Naive thymus-derived CD4-positive, alpha-beta T cell (primary cell): Measurements from ENCODE around the gene TCTN2. TPM values are rescaled to one million over a fixed set of nuclear protein-coding genes. Genes with fewer than 3 reads are reported as not detected.

Source experiments
- ATAC-seq: fragments of 150-1000 bp; cut with Tn5 transposase; 2 replicates; pipeline ENCODE4 v1.10.0; 2021; ENCODE audit warnings: mild to moderate bottlenecking, moderate library complexity
- CTCF ChIA-PET: fragments of 350-600 bp; sonication (Branson Sonifier 250); formaldehyde crosslinking; loops from one replicate; lab custom pipeline; 2021; ENCODE audit warnings: antibody characterized with exemption; lab: Charles Lee
- POLR2A ChIA-PET: fragments of 350-600 bp; sonication (Branson Sonifier 250); formaldehyde crosslinking; loops from one replicate; lab custom pipeline; 2021; ENCODE audit warnings: antibody characterized with exemption, inconsistent platforms; lab: Charles Lee
- DNase-seq, 9 donors: peaks; one replicate each; pipeline versions ENCODE4 v3.0.0 to v3.0.0-alpha.2; 2020 to 2022; ENCODE audit warnings: mixed read lengths in 1 of 9
- H3K27ac ChIP-seq: one replicate; pipeline ENCODE4 v1.7.0; 2013; ENCODE audit warnings: mild to moderate bottlenecking, low read depth, low read length, moderate library complexity
- H3K27me3 ChIP-seq, 2 donors: one replicate each; pipeline ENCODE4 v1.7.0; 2013; ENCODE audit warnings: low read length in 2 of 2, mild to moderate bottlenecking in 2 of 2, moderate library complexity in 2 of 2; ENCODE audit not compliant: control insufficient read depth in 2 of 2, insufficient read depth in 2 of 2
- H3K36me3 ChIP-seq, 3 experiments: 1 replicate in 2 of 3; 2 replicates in 1 of 3; pipeline ENCODE4 v1.7.0; 2013; ENCODE audit warnings: low read length in 3 of 3, mild to moderate bottlenecking in 3 of 3, moderate library complexity in 1 of 3; ENCODE audit not compliant: insufficient read depth in 3 of 3, control insufficient read depth in 2 of 3
- H3K4me1 ChIP-seq, 2 donors: one replicate each; pipeline ENCODE4 v1.7.0; 2013; ENCODE audit warnings: low read length in 2 of 2, mild to moderate bottlenecking in 2 of 2, moderate library complexity in 1 of 2; ENCODE audit not compliant: control insufficient read depth in 2 of 2, insufficient read depth in 2 of 2
- H3K4me3 ChIP-seq: 2 replicates; pipeline ENCODE4 v1.7.0; 2013; ENCODE audit warnings: mild to moderate bottlenecking, low read length
- H3K9me3 ChIP-seq, 3 experiments: 1 replicate in 2 of 3; 2 replicates in 1 of 3; pipeline ENCODE4 v1.7.0; 2013; ENCODE audit warnings: low read length in 3 of 3; ENCODE audit not compliant: control insufficient read depth in 2 of 3
- H3K27ac Mint-ChIP-seq, 9 donors: one replicate each; pipeline ENCODE4 v1.8.0; 2020 to 2022; ENCODE audit warnings: mixed read lengths in 9 of 9, mild to moderate bottlenecking in 8 of 9, moderate library complexity in 5 of 9, inconsistent platforms in 2 of 9
- H3K27me3 Mint-ChIP-seq, 5 donors: one replicate each; pipeline ENCODE4 v1.8.0; 2021 to 2022; ENCODE audit warnings: mixed read lengths in 5 of 5, mild to moderate bottlenecking in 1 of 5
- H3K36me3 Mint-ChIP-seq, 5 donors: one replicate each; pipeline ENCODE4 v1.8.0; 2020 to 2022; ENCODE audit warnings: mixed read lengths in 5 of 5, mild to moderate bottlenecking in 3 of 5, inconsistent platforms in 1 of 5
- H3K4me1 Mint-ChIP-seq, 7 donors: one replicate each; pipeline ENCODE4 v1.8.0; 2020 to 2022; ENCODE audit warnings: mixed read lengths in 7 of 7, mild to moderate bottlenecking in 3 of 7, inconsistent platforms in 1 of 7
- H3K4me3 Mint-ChIP-seq, 10 donors: one replicate each; pipeline ENCODE4 v1.8.0; 2020 to 2022; ENCODE audit warnings: mild to moderate bottlenecking in 10 of 10, mixed read lengths in 10 of 10, moderate library complexity in 6 of 10, inconsistent platforms in 2 of 10
- H3K9me3 Mint-ChIP-seq, 11 donors: one replicate each; pipeline ENCODE4 v1.8.0; 2020 to 2022; ENCODE audit warnings: mixed read lengths in 11 of 11, mild to moderate bottlenecking in 4 of 11, inconsistent platforms in 1 of 11, moderate library complexity in 1 of 11
- intact Hi-C, 2 donors: fragments of 100-400 bp; cut with micrococcal nuclease; formaldehyde crosslinking; loops; one replicate each; pipeline ENCODE4 v1.15.1; 2023
- polyA plus RNA-seq, 2 donors: library from polyadenylated mRNA; unstranded; fragments of 300-500 nt; fragmentation: Illumina TruSeq; gene quantifications; one replicate each; pipeline ENCODE4 v1.2.3, GENCODE V29; 2021
- total RNA-seq, 6 experiments: library from RNA in 5 of 6; stranded (reverse) in 5 of 6; gene quantifications; 1 replicate in 5 of 6; 2 replicates in 1 of 6; pipeline ENCODE4 v1.2.3 and lab custom pipeline; 2021 to 2026

TCTN2 gene
- total and polyA plus RNA-seq, 7 experiments from 2014 or later, result 1.1 to 9.1 (median 4.9) TPM

GRCh38 chr12:123696646-123697045 lies 25.7 kb downstream of the TCTN2 start:
- ChIA-PET CTCF (no interaction called here), POLR2A (interaction anchor here (0.6 to 2.2 kb wide), 3 partner anchors 15 to 21 kb away, joined by 3 to 6 read pairs (median 3); partner anchors contain the start of gene ATP6V0A2)
- Histone ChIP-seq H3K4me3 (no peak overlapping the region), H3K36me3 (peaks cover 0 to 11% (median 0%) of the 10 kb centered on the region in 3 experiments), H3K4me1 (no peaks in the 10 kb centered on the region), H3K27me3 (no peaks in the 10 kb centered on the region), H3K9me3 (no peaks in the 10 kb centered on the region), H3K27ac (no peak overlapping the region)
- DNase-seq, result peak in 1 of 9 donors; percentile 22
- H3K4me1 Mint-ChIP-seq, result peaks cover 0 to 5% (median 0%) of the 10 kb centered on the region in 7 donors
- no peak for ATAC-seq
- H3K9me3 Mint-ChIP-seq, result no peaks in the 10 kb centered on the region
- intact Hi-C loops, result no loop called here
- H3K27ac Mint-ChIP-seq, result no peak overlapping the region
- H3K36me3 Mint-ChIP-seq, result peaks cover 0 to 44% (median 13%) of the 10 kb centered on the region in 5 donors
- H3K27me3 Mint-ChIP-seq, result no peaks in the 10 kb centered on the region
- H3K4me3 Mint-ChIP-seq, result no peak overlapping the region

GRCh38 chr12:123705935-123706334 lies 35.0 kb downstream of the TCTN2 start:
- Histone ChIP-seq H3K4me3 (no peak overlapping the region), H3K4me1 (no peaks in the 10 kb centered on the region), H3K36me3 (peaks cover 0 to 14% (median 0%) of the 10 kb centered on the region in 3 experiments), H3K27me3 (no peaks in the 10 kb centered on the region), H3K27ac (no peak overlapping the region), H3K9me3 (no peaks in the 10 kb centered on the region)
- no peak overlapping the region for H3K27ac Mint-ChIP-seq
- peaks cover 3 to 23% (median 8%) of the 10 kb centered on the region in 5 donors for H3K36me3 Mint-ChIP-seq
- ATAC-seq, result no peak
- ChIA-PET POLR2A (interaction anchor here (0.7 kb wide), 1 partner anchor 318 kb away, joined by 3 read pairs; no protein-coding TSS in a partner anchor), CTCF (no interaction called here)
- intact Hi-C loops, result no loop called here
- no peaks in the 10 kb centered on the region for H3K9me3 Mint-ChIP-seq
- DNase-seq, result no peak
- H3K4me1 Mint-ChIP-seq, result peaks cover 0 to 4% (median 2%) of the 10 kb centered on the region in 7 donors
- no peaks in the 10 kb centered on the region for H3K27me3 Mint-ChIP-seq
- no peak overlapping the region for H3K4me3 Mint-ChIP-seq

- intact Hi-C loops, result no loop called here
- H3K27ac ChIP-seq, result no peak overlapping the region
- H3K4me3 Mint-ChIP-seq, result no peak overlapping the region
- peaks cover 0 to 6% of the 10 kb centered on the region in 2 donors for H3K4me1 ChIP-seq
- no peaks in the 10 kb centered on the region for H3K27me3 ChIP-seq
- H3K9me3 ChIP-seq, result no peaks in the 10 kb centered on the region
- ATAC-seq (no peak), DNase-seq (no peak)
- H3K36me3 Mint-ChIP-seq, result peaks cover under 1 to 15% (median 5%) of the 10 kb centered on the region in 5 donors
- H3K9me3 Mint-ChIP-seq, result peaks cover 0 to 4% (median 0%) of the 10 kb centered on the region in 11 donors
- ChIA-PET CTCF (no interaction called here), POLR2A (interaction anchor here (0.6 kb wide), 1 partner anchor 1388 kb away, joined by 5 read pairs; no protein-coding TSS in a partner anchor)
- H3K36me3 ChIP-seq, result peaks cover 0 to 12% (median 0%) of the 10 kb centered on the region in 3 experiments
- no peaks in the 10 kb centered on the region for H3K27me3 Mint-ChIP-seq
- no peak overlapping the region for H3K4me3 ChIP-seq
- no peak overlapping the region for H3K27ac Mint-ChIP-seq
- peaks cover 0 to 11% (median 5%) of the 10 kb centered on the region in 7 donors for H3K4me1 Mint-ChIP-seq
Measured at GRCh38 chr12:123707466-123707865, 36.6 kb downstream of the TCTN2 start.

GRCh38 chr12:123712780-123713319 lies 41.9 kb downstream of the TCTN2 start:
- ChIA-PET POLR2A (interaction anchor here (0.6 to 3.2 kb wide), 12 partner anchors 9 to 480 kb away, joined by 3 to 10 read pairs (median 4); partner anchors contain the start of genes MPHOSPH9, MTRFR and TCTN2), CTCF (interaction anchor here (0.6 kb wide), 1 partner anchor 39 kb away, joined by 3 read pairs; no protein-coding TSS in a partner anchor)
- no peaks in the 10 kb centered on the region for H3K9me3 ChIP-seq
- H3K27me3 ChIP-seq, result no peaks in the 10 kb centered on the region
- H3K4me1 ChIP-seq, result peaks cover 11 to 21% of the 10 kb centered on the region in 2 donors
- Mint-ChIP-seq H3K4me1 (peaks cover 28 to 42% (median 38%) of the 10 kb centered on the region in 7 donors), H3K9me3 (peaks cover 0 to 4% (median 0%) of the 10 kb centered on the region in 11 donors), H3K27ac (peak overlapping the region; percentile 37 to 93 (median 79)), H3K36me3 (peaks cover 0 to 2% (median 0%) of the 10 kb centered on the region in 5 donors), H3K27me3 (no peaks in the 10 kb centered on the region), H3K4me3 (peak overlapping the region; percentile 81 to 100 (median 90))
- ATAC-seq (no peak), DNase-seq (peak in 2 of 9 donors; percentile 6 to 8)
- H3K27ac ChIP-seq, result peak overlapping the region; percentile 77
- H3K36me3 ChIP-seq, result peaks cover 0 to 8% (median 0%) of the 10 kb centered on the region in 3 experiments
- intact Hi-C loops, result loop anchor here (1.0 to 5.0 kb wide), 11 partner anchors 42 to 961 kb away; partner anchors contain the start of genes CCDC92 (in 2 of the 2), EIF2B1 (in 2 of the 2), GTF2H3 (in 2 of the 2) and TCTN2 (in 2 of the 2)
- H3K4me3 ChIP-seq, result peak overlapping the region; percentile 95

DNA sequence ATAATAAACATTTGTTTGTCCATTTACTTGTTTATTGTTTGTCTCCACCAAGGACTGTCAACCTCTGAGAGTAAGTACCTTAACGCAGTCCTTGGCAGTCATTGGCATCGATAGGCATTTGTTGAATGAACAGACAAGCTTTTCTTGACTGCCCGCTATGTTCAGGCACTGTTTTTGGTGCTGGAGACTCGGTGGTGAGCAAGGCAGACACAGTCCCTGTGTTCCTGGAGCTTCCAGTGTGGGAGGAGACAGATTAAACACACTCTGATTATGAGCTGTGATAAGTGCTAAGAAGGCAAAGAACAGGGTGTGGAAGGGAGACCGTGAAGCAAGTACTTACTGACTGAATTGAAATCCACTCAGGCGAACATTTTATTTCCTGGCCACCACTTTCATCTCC lies 42.5 kb downstream of the TCTN2 start:
- DNase-seq, result peak in 2 of 9 donors; percentile 7 to 41
- intact Hi-C loops, result loop anchor here (2.0 to 5.0 kb wide), 6 partner anchors 49 to 961 kb away; partner anchors contain the start of genes CCDC92 (in 1 of the 2), DENR (in 1 of the 2), DNAH10 (in 1 of the 2) and NCOR2 (in 1 of the 2)
- H3K27ac ChIP-seq, result peak overlapping the region; percentile 77

DNA sequence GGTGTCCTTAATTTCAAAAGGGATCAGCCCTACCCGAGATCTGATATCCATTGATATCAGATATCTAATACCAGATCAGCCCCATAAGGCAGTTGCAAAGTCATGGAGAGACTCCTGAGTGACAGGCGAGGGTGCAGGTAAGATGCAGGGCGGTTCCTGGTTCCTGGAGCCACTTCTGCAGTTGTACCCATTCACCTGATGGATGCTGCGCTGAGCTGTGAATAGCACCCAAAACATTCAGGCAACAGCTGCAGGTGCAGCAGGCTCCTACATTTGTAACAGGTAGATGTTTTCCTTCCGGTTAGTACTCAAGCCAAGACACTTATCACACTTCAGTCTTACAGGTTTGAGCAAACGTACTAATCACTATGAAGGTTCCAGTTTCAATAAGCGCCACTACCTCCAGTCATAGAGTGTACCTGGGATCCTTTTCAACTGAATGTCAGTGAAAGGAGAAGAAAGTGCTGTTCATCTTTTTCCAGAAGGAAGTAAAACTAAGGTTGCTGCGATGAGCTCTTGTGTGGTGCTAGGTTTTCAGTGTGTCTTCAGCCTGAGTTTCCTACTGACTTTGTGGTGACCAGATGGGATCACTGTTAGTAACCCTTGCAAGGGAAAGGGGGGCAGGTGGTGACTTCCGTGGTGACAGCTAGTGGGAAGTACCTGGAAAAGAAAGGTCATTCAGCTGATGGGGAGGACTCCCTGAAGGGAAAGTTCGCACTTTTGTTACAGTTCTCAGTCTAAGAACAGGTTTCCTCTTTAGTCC lies 43.1 kb downstream of the TCTN2 start:
- ChIA-PET CTCF (no interaction called here), POLR2A (interaction anchor here (0.7 to 3.2 kb wide), 4 partner anchors 8 to 48 kb away, joined by 3 to 10 read pairs (median 4); no protein-coding TSS in a partner anchor)
- no peaks in the 10 kb centered on the region for H3K27me3 Mint-ChIP-seq
- ATAC-seq (no peak), DNase-seq (peak in 3 of 9 donors; percentile 0 to 58 (median 1))
- peak overlapping the region; percentile 81 to 100 (median 90) for H3K4me3 Mint-ChIP-seq
- peaks cover 0 to 8% (median 0%) of the 10 kb centered on the region in 3 experiments for H3K36me3 ChIP-seq
- no peaks in the 10 kb centered on the region for H3K9me3 ChIP-seq
- peak overlapping the region; percentile 77 for H3K27ac ChIP-seq
- peak overlapping the region; percentile 40 to 93 (median 81) for H3K27ac Mint-ChIP-seq
- no peaks in the 10 kb centered on the region for H3K27me3 ChIP-seq
- peak overlapping the region; percentile 95 for H3K4me3 ChIP-seq
- peaks cover 0 to 4% (median 0%) of the 10 kb centered on the region in 11 donors for H3K9me3 Mint-ChIP-seq
- H3K4me1 ChIP-seq, result peaks cover 11 to 21% of the 10 kb centered on the region in 2 donors
- H3K4me1 Mint-ChIP-seq, result peaks cover 28 to 42% (median 38%) of the 10 kb centered on the region in 7 donors
- H3K36me3 Mint-ChIP-seq, result peaks cover 0 to 2% (median 0%) of the 10 kb centered on the region in 5 donors
- intact Hi-C loops, result loop anchor here (2.0 to 5.0 kb wide), 6 partner anchors 49 to 962 kb away; partner anchors contain the start of genes CCDC92 (in 1 of the 2), DENR (in 1 of the 2), DNAH10 (in 1 of the 2) and NCOR2 (in 1 of the 2)

More for the DNA sequence above, 42.5 kb downstream of the TCTN2 start:
- Histone ChIP-seq H3K4me1 (peaks cover 11 to 21% of the 10 kb centered on the region in 2 donors), H3K36me3 (peaks cover 0 to 8% (median 0%) of the 10 kb centered on the region in 3 experiments), H3K9me3 (no peaks in the 10 kb centered on the region), H3K4me3 (peak overlapping the region; percentile 95), H3K27me3 (no peaks in the 10 kb centered on the region)
- Mint-ChIP-seq H3K4me1 (peaks cover 28 to 42% (median 38%) of the 10 kb centered on the region in 7 donors), H3K4me3 (peak overlapping the region; percentile 81 to 100 (median 90)), H3K27me3 (no peaks in the 10 kb centered on the region), H3K27ac (peak overlapping the region; percentile 37 to 93 (median 79)), H3K36me3 (peaks cover 0 to 2% (median 0%) of the 10 kb centered on the region in 5 donors), H3K9me3 (peaks cover 0 to 4% (median 0%) of the 10 kb centered on the region in 11 donors)
- ChIA-PET POLR2A (interaction anchor here (0.7 to 3.2 kb wide), 7 partner anchors 9 to 480 kb away, joined by 3 to 10 read pairs (median 5); partner anchors contain the start of genes MPHOSPH9 and MTRFR), CTCF (no interaction called here)
- no peak for ATAC-seq
